HEK293 (cell line): ENCODE data around the gene CAMK2G.
A peak's percentile ranks its signal among the peaks of the same experiment; 100 is the strongest.

Experiments used
- CTCF ChIA-PET: fragments of 350-600 bp; formaldehyde crosslinking; extraction: SDS; loops from one replicate; lab custom pipeline; 2021; ENCODE audit warnings: antibody characterized with exemption; lab: Yijun Ruan, JAX
- POLR2A ChIA-PET: fragments of 300-600 bp; formaldehyde crosslinking; extraction: SDS; loops from one replicate; lab custom pipeline; 2020; ENCODE audit warnings: antibody characterized with exemption, inconsistent platforms; lab: Yijun Ruan, JAX
- H3K27ac ChIP-seq: fragments of 200-500 bp; sonication (Bioruptor generic); 2 replicates; pipeline ENCODE4 v1.5.1; 2014; ENCODE audit warnings: low read depth, low read length, control low read depth, inconsistent platforms; ENCODE audit errors: extremely low read depth
- H3K36me3 ChIP-seq, 2 experiments: fragments of 200-500 bp in 1 of 2; sonication (Bioruptor generic) in 1 of 2; 1 replicate in 1 of 2; 2 replicates in 1 of 2; pipeline ENCODE4 v1.5.1; 2014 to 2017; ENCODE audit warnings: inconsistent platforms in 2 of 2, low read length in 2 of 2; ENCODE audit not compliant: control insufficient read depth in 2 of 2, insufficient read depth in 1 of 2
- H3K4me1 ChIP-seq: fragments of 200-500 bp; sonication (Bioruptor generic); 2 replicates; pipeline ENCODE4 v1.5.1; 2014; ENCODE audit warnings: mild to moderate bottlenecking, low read length, inconsistent platforms; ENCODE audit not compliant: control insufficient read depth, insufficient read depth
- H3K4me3 ChIP-seq: 2 replicates; pipeline ENCODE4 v1.5.1; 2011; ENCODE audit warnings: low read depth, mild to moderate bottlenecking, control low read depth, low read length, moderate library complexity
- H3K9me3 ChIP-seq: fragments of 200-500 bp; sonication (Bioruptor generic); 2 replicates; pipeline ENCODE4 v1.5.1; 2014; ENCODE audit warnings: low read depth, low read length, inconsistent platforms; ENCODE audit not compliant: control insufficient read depth, insufficient read depth
- BCL11B ChIP-seq: fragments of 450-650 bp; formaldehyde crosslinking; IDR thresholded peaks from 2 replicates; pipeline ENCODE4 v1.5.1; 2016; ENCODE audit warnings: low read depth, missing biosample characterization, missing genetic modification characterization
- GFI1B ChIP-seq: fragments of 450-650 bp; formaldehyde crosslinking; IDR thresholded peaks from 2 replicates; pipeline ENCODE4 v1.5.1; 2016; ENCODE audit warnings: missing biosample characterization, missing genetic modification characterization
- WT1 ChIP-seq: fragments of 450-650 bp; formaldehyde crosslinking; IDR thresholded peaks from 2 replicates; pipeline ENCODE4 v1.5.1; 2016; ENCODE audit warnings: missing biosample characterization, missing genetic modification characterization
- ZBTB1 ChIP-seq: fragments of 450-650 bp; formaldehyde crosslinking; IDR thresholded peaks from 2 replicates; pipeline ENCODE4 v1.5.1; 2016; ENCODE audit warnings: missing biosample characterization, missing genetic modification characterization
- ZBTB21 ChIP-seq: fragments of 450-650 bp; formaldehyde crosslinking; IDR thresholded peaks from 2 replicates; pipeline ENCODE4 v1.5.1; 2017; ENCODE audit warnings: missing biosample characterization, missing genetic modification characterization
- ZNF140 ChIP-seq: fragments of 450-650 bp; formaldehyde crosslinking; IDR thresholded peaks from 2 replicates; pipeline ENCODE4 v1.5.1; 2016; ENCODE audit warnings: missing biosample characterization, missing genetic modification characterization
- ZNF202 ChIP-seq: fragments of 450-650 bp; formaldehyde crosslinking; IDR thresholded peaks from 2 replicates; pipeline ENCODE4 v1.5.1; 2016; ENCODE audit warnings: missing biosample characterization, missing genetic modification characterization, borderline replicate concordance
- ZNF24 ChIP-seq: fragments of 450-650 bp; formaldehyde crosslinking; IDR thresholded peaks from 2 replicates; pipeline ENCODE4 v1.5.1; 2016; ENCODE audit warnings: missing biosample characterization, missing genetic modification characterization
- ZNF266 ChIP-seq: fragments of 450-650 bp; formaldehyde crosslinking; IDR thresholded peaks from 2 replicates; pipeline ENCODE4 v1.5.1; 2016; ENCODE audit warnings: missing biosample characterization, missing genetic modification characterization, low read depth
- ZNF292 ChIP-seq: fragments of 450-650 bp; formaldehyde crosslinking; IDR thresholded peaks from 2 replicates; pipeline ENCODE4 v1.5.1; 2016; ENCODE audit warnings: low read depth, missing biosample characterization, missing genetic modification characterization, borderline replicate concordance
- ZNF366 ChIP-seq: fragments of 450-650 bp; formaldehyde crosslinking; conservative IDR thresholded peaks from 2 replicates; pipeline ENCODE4 v1.5.1; 2016; ENCODE audit warnings: missing biosample characterization, missing genetic modification characterization
- ZNF394 ChIP-seq: fragments of 450-650 bp; formaldehyde crosslinking; IDR thresholded peaks from 2 replicates; pipeline ENCODE4 v1.5.1; 2016; ENCODE audit warnings: missing biosample characterization, missing genetic modification characterization, mild to moderate bottlenecking, moderate library complexity, borderline replicate concordance
- ZNF404 ChIP-seq: fragments of 450-650 bp; formaldehyde crosslinking; IDR thresholded peaks from 2 replicates; pipeline ENCODE4 v1.5.1; 2017; ENCODE audit warnings: missing biosample characterization, missing genetic modification characterization
- ZNF433 ChIP-seq: fragments of 450-650 bp; formaldehyde crosslinking; IDR thresholded peaks from 2 replicates; pipeline ENCODE4 v1.5.1; 2016; ENCODE audit warnings: missing biosample characterization, missing genetic modification characterization, low read depth
- ZNF510 ChIP-seq: fragments of 450-650 bp; formaldehyde crosslinking; IDR thresholded peaks from 2 replicates; pipeline ENCODE4 v1.5.1; 2018; ENCODE audit warnings: mild to moderate bottlenecking, missing genetic modification characterization, missing biosample characterization; ENCODE audit not compliant: insufficient replicate concordance
- ZNF514 ChIP-seq: fragments of 450-650 bp; formaldehyde crosslinking; IDR thresholded peaks from 2 replicates; pipeline ENCODE4 v1.5.1; 2016; ENCODE audit warnings: missing biosample characterization, missing genetic modification characterization
- ZNF530 ChIP-seq: fragments of 450-650 bp; formaldehyde crosslinking; IDR thresholded peaks from 2 replicates; pipeline ENCODE4 v1.5.1; 2016; ENCODE audit warnings: low read depth, missing biosample characterization, missing genetic modification characterization
- ZNF555 ChIP-seq: fragments of 450-650 bp; formaldehyde crosslinking; conservative IDR thresholded peaks from 2 replicates; pipeline ENCODE4 v1.5.1; 2017; ENCODE audit warnings: missing biosample characterization, mild to moderate bottlenecking, missing genetic modification characterization, inconsistent platforms
- ZNF558 ChIP-seq: fragments of 450-650 bp; formaldehyde crosslinking; IDR thresholded peaks from 2 replicates; pipeline ENCODE4 v1.5.1; 2016; ENCODE audit warnings: missing biosample characterization, missing genetic modification characterization
- ZNF560 ChIP-seq: fragments of 450-650 bp; formaldehyde crosslinking; IDR thresholded peaks from 2 replicates; pipeline ENCODE4 v1.5.1; 2017; ENCODE audit warnings: missing biosample characterization, missing genetic modification characterization, borderline replicate concordance
- ZNF621 ChIP-seq: fragments of 450-650 bp; formaldehyde crosslinking; IDR thresholded peaks from 2 replicates; pipeline ENCODE4 v1.5.1; 2017; ENCODE audit warnings: missing biosample characterization, missing genetic modification characterization
- ZNF639 ChIP-seq: fragments of 450-650 bp; formaldehyde crosslinking; IDR thresholded peaks from 2 replicates; pipeline ENCODE4 v1.5.1; 2016; ENCODE audit warnings: missing biosample characterization, missing genetic modification characterization
- ZNF660 ChIP-seq: fragments of 450-650 bp; IDR thresholded peaks from 2 replicates; pipeline ENCODE4 v1.5.1; 2018; ENCODE audit warnings: missing biosample characterization, mild to moderate bottlenecking, missing genetic modification characterization
- ZNF664 ChIP-seq: fragments of 450-650 bp; formaldehyde crosslinking; IDR thresholded peaks from 2 replicates; pipeline ENCODE4 v1.5.1; 2016; ENCODE audit warnings: missing biosample characterization, missing genetic modification characterization
- ZNF791 ChIP-seq: fragments of 450-650 bp; formaldehyde crosslinking; IDR thresholded peaks from 2 replicates; pipeline ENCODE4 v1.5.1; 2016; ENCODE audit warnings: missing biosample characterization, missing genetic modification characterization
- ZNF843 ChIP-seq: fragments of 450-650 bp; formaldehyde crosslinking; IDR thresholded peaks from 2 replicates; pipeline ENCODE4 v1.5.1; 2016; ENCODE audit warnings: missing biosample characterization, missing genetic modification characterization
- ZSCAN18 ChIP-seq: fragments of 450-650 bp; formaldehyde crosslinking; IDR thresholded peaks from 2 replicates; pipeline ENCODE4 v1.5.1; 2016; ENCODE audit warnings: missing biosample characterization, missing genetic modification characterization
- TF ChIP-seq, protein P1 (sequence below): fragments of 450-650 bp; formaldehyde crosslinking; conservative IDR thresholded peaks from 2 replicates; pipeline ENCODE4 v1.5.1; 2016; ENCODE audit warnings: low read depth, missing biosample characterization, missing genetic modification characterization

Gene CAMK2G

DNA sequence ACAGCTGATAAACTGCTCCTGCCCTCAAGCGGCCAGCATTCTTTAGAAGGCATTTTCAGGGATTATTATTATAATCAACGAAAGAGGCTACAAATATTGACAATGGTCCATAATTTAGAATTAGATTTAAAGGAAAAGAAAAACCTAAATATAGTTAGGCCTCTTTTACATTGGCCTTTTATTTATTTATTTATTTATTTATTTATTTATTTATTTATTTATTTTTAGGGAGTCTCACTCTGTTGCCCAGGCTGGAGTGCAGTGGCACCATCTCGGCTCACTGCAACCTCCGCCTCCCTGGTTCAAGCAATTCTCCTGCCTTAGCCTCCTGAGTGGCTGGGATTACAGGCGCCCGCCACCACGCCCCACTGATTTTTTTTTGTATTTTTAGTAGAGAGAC, 45.3 kb downstream of the CAMK2G start (continued):
- 0 out of 2 replicates have a peak, but pooled peaks have one; percentile 22 for TF ChIP-seq GFI1B (tag by site-specific recombination)
- TF ChIP-seq ZNF202 = peak; percentile 91; the same call in 1 of the 2 replicates
- peak; percentile 69 for TF ChIP-seq ZBTB21 (tag by site-specific recombination)
- peak; percentile 87; the same call in 1 of the 2 replicates for TF ChIP-seq ZNF560 (tag by site-specific recombination)
- TF ChIP-seq ZBTB1 (tag by site-specific recombination) = 0 out of 2 replicates have a peak, but pooled peaks have one; percentile 41
- TF ChIP-seq ZNF366 = 0 out of 2 replicates have a peak, but pooled peaks have one; percentile 42
- TF ChIP-seq ZNF555 = peak; percentile 95
- peak; percentile 85 for TF ChIP-seq ZNF664 (tag by site-specific recombination)
- peak; percentile 95 for TF ChIP-seq ZNF433 (tag by site-specific recombination)
- TF ChIP-seq ZNF266 = peak; percentile 84
- 0 out of 2 replicates have a peak, but pooled peaks have one; percentile 17 for TF ChIP-seq ZNF530 (tag by site-specific recombination)
- TF ChIP-seq, protein P1, sequence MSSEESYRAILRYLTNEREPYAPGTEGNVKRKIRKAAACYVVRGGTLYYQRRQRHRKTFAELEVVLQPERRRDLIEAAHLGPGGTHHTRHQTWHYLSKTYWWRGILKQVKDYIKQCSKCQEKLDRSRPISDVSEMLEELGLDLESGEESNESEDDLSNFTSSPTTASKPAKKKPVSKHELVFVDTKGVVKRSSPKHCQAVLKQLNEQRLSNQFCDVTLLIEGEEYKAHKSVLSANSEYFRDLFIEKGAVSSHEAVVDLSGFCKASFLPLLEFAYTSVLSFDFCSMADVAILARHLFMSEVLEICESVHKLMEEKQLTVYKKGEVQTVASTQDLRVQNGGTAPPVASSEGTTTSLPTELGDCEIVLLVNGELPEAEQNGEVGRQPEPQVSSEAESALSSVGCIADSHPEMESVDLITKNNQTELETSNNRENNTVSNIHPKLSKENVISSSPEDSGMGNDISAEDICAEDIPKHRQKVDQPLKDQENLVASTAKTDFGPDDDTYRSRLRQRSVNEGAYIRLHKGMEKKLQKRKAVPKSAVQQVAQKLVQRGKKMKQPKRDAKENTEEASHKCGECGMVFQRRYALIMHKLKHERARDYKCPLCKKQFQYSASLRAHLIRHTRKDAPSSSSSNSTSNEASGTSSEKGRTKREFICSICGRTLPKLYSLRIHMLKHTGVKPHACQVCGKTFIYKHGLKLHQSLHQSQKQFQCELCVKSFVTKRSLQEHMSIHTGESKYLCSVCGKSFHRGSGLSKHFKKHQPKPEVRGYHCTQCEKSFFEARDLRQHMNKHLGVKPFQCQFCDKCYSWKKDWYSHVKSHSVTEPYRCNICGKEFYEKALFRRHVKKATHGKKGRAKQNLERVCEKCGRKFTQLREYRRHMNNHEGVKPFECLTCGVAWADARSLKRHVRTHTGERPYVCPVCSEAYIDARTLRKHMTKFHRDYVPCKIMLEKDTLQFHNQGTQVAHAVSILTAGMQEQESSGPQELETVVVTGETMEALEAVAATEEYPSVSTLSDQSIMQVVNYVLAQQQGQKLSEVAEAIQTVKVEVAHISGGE (tag by site-specific recombination) = peak; percentile 87
- TF ChIP-seq ZNF639 = peak; percentile 81; the same call in 1 of the 2 replicates
- TF ChIP-seq ZNF292 = peak; percentile 98; the same call in 1 of the 2 replicates
- peak; percentile 72; the same call in 1 of the 2 replicates for TF ChIP-seq ZNF791
- TF ChIP-seq ZNF140 = peak; percentile 95
- 0 out of 2 replicates have a peak, but pooled peaks have one; percentile 73 for TF ChIP-seq ZNF514
- peak; percentile 85 for TF ChIP-seq ZNF510 (tag by site-specific recombination)
- TF ChIP-seq ZNF558 (tag by site-specific recombination) = peak; percentile 87
- peak; percentile 99 for TF ChIP-seq ZNF394 (tag by site-specific recombination)
- peak; percentile 55; the same call in 1 of the 2 replicates for TF ChIP-seq ZNF24

DNA sequence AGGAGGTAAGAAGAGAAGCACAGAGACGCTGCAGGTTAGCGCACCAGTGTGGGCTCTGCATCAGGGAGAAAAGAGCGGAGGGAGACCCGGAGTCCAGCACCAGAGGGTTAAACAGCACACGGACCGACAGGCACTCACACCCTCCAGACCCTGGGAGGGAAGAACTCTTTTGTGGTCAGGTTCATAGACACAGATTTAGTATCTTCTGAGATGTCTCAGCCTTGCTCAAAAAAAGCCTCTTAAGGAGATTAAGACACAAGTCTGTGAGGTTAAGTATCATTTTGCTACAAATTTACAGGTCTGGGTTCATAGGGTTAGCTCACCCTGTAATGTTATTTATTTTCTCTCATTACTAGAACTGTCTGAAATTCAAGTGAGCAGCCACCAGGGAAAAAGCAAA, 46.2 kb downstream of the CAMK2G start:
- CTCF ChIA-PET = interaction anchor here (1.0 kb wide), 1 partner anchor 10 kb away, joined by 3 read pairs; no protein-coding TSS in a partner anchor
- H3K27ac ChIP-seq = no peak overlapping the region
- TF ChIP-seq ZNF621 (tag by site-specific recombination) = no peak
- no peak for TF ChIP-seq ZNF843 (tag by site-specific recombination)
- no peak for TF ChIP-seq ZNF660 (tag by site-specific recombination)
- no peak for TF ChIP-seq BCL11B (tag by site-specific recombination)
- no peak for TF ChIP-seq ZNF404 (tag by site-specific recombination)
- no peak for TF ChIP-seq ZBTB1 (tag by site-specific recombination)
- TF ChIP-seq ZSCAN18 (tag by site-specific recombination) = no peak
- TF ChIP-seq WT1 (tag by site-specific recombination) = no peak

More for the DNA sequence above, 46.2 kb downstream of the CAMK2G start:
- POLR2A ChIA-PET = no interaction called here
- Histone ChIP-seq H3K4me3 (no peak overlapping the region), H3K4me1 (no peaks in the 10 kb centered on the region), H3K9me3 (no peaks in the 10 kb centered on the region), H3K36me3 (peaks cover 0 to 33% of the 10 kb centered on the region in 2 experiments; a peak in 2 of 3 replicates)
